Measurements from ENCODE around the gene PTTG1IP.

Gene PTTG1IP

GRCh38 chr21:44845418-44846223 lies 27.9 kb downstream of the PTTG1IP start (continued):
- TF ChIP-seq GLIS2 (tag by site-specific recombination; IDR thresholded peaks at IDR 0.05) (peak; percentile 94), ZFHX2 (tag by site-specific recombination; conservative IDR thresholded peaks at IDR 0.05) (no peak), ZNF426 (tag by site-specific recombination; IDR thresholded peaks at IDR 0.05) (no peak), ZFP69B (tag by site-specific recombination; IDR thresholded peaks at IDR 0.05) (no peak), ZNF791 (tag by site-specific recombination; IDR thresholded peaks at IDR 0.05) (no peak), ZXDB (tag by site-specific recombination; IDR thresholded peaks at IDR 0.05) (no peak), ZNF544 (tag by site-specific recombination; IDR thresholded peaks at IDR 0.05) (no peak), ZNF37A (tag by site-specific recombination; IDR thresholded peaks at IDR 0.05) (no peak), ZNF292 (tag by site-specific recombination; IDR thresholded peaks at IDR 0.05; ENCODE audit: borderline replicate concordance, low read depth) (no peak), HOXA7 (CRISPR knock-in tag; IDR thresholded peaks at IDR 0.05; ENCODE audit: borderline replicate concordance) (no peak), ZNF341 (tag by site-specific recombination; IDR thresholded peaks at IDR 0.05; ENCODE audit: low read depth) (peak; percentile 38; the same call in 1 of the 2 replicates)
- TF ChIP-seq, protein P1, sequence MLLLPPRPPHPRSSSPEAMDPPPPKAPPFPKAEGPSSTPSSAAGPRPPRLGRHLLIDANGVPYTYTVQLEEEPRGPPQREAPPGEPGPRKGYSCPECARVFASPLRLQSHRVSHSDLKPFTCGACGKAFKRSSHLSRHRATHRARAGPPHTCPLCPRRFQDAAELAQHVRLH (tag by site-specific recombination; IDR thresholded peaks at IDR 0.05): no peak
- TF ChIP-seq, protein P2, sequence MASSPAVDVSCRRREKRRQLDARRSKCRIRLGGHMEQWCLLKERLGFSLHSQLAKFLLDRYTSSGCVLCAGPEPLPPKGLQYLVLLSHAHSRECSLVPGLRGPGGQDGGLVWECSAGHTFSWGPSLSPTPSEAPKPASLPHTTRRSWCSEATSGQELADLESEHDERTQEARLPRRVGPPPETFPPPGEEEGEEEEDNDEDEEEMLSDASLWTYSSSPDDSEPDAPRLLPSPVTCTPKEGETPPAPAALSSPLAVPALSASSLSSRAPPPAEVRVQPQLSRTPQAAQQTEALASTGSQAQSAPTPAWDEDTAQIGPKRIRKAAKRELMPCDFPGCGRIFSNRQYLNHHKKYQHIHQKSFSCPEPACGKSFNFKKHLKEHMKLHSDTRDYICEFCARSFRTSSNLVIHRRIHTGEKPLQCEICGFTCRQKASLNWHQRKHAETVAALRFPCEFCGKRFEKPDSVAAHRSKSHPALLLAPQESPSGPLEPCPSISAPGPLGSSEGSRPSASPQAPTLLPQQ (tag by site-specific recombination; IDR thresholded peaks at IDR 0.05): no peak
- TF ChIP-seq, protein P3, sequence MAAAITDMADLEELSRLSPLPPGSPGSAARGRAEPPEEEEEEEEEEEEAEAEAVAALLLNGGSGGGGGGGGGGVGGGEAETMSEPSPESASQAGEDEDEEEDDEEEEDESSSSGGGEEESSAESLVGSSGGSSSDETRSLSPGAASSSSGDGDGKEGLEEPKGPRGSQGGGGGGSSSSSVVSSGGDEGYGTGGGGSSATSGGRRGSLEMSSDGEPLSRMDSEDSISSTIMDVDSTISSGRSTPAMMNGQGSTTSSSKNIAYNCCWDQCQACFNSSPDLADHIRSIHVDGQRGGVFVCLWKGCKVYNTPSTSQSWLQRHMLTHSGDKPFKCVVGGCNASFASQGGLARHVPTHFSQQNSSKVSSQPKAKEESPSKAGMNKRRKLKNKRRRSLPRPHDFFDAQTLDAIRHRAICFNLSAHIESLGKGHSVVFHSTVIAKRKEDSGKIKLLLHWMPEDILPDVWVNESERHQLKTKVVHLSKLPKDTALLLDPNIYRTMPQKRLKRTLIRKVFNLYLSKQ (tag by site-specific recombination; IDR thresholded peaks at IDR 0.05; ENCODE audit: borderline replicate concordance): no peak

DNA sequence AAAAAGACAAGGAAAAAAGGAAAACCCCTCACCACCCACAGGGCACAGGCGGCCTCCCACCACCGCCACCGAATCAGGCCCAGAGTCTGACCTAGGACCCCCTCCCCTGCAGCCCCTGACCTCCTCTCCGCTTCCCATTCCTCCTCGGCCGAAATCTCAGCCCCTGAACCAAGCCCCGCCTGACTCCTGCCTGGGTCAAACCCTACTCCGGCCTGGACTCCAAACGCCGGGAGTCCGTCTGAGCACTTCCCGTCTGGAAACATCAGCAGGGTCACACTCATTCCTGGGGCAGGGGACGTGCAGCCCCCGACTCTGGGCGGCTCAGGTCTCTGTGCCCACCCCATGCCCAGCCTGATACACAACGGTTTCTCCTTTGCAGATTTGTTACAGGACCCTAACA lies 29.2 kb downstream of the PTTG1IP start:
- TF ChIP-seq ZNF560 (tag by site-specific recombination; IDR thresholded peaks at IDR 0.05; ENCODE audit: borderline replicate concordance) (no peak), IKZF3 (tag by site-specific recombination; IDR thresholded peaks at IDR 0.05) (no peak), ZNF670 (tag by site-specific recombination; IDR thresholded peaks at IDR 0.05; ENCODE audit: low read depth) (no peak)
- TF ChIP-seq, protein P4, sequence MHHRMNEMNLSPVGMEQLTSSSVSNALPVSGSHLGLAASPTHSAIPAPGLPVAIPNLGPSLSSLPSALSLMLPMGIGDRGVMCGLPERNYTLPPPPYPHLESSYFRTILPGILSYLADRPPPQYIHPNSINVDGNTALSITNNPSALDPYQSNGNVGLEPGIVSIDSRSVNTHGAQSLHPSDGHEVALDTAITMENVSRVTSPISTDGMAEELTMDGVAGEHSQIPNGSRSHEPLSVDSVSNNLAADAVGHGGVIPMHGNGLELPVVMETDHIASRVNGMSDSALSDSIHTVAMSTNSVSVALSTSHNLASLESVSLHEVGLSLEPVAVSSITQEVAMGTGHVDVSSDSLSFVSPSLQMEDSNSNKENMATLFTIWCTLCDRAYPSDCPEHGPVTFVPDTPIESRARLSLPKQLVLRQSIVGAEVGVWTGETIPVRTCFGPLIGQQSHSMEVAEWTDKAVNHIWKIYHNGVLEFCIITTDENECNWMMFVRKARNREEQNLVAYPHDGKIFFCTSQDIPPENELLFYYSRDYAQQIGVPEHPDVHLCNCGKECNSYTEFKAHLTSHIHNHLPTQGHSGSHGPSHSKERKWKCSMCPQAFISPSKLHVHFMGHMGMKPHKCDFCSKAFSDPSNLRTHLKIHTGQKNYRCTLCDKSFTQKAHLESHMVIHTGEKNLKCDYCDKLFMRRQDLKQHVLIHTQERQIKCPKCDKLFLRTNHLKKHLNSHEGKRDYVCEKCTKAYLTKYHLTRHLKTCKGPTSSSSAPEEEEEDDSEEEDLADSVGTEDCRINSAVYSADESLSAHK (tag by site-specific recombination; IDR thresholded peaks at IDR 0.05): no peak
- ChIA-PET POLR2A (no interaction called here), CTCF (no interaction called here)
- Histone ChIP-seq H3K4me3 (ENCODE audit: low read depth, low read length) (no peak overlapping the region), H3K9me3 (ENCODE audit: control insufficient read depth, insufficient read depth, low read depth, low read length) (no peaks in the 10 kb centered on the region), H3K27ac (ENCODE audit: extremely low read depth, low read depth, low read length) (no peak overlapping the region), H3K36me3 (ENCODE audit: control insufficient read depth in 2 of 2, insufficient read depth in 1 of 2, low read length in 2 of 2) (peaks cover 0 to 8% of the 10 kb centered on the region in 2 experiments; a peak in 2 of 3 replicates), H3K4me1 (ENCODE audit: control insufficient read depth, insufficient read depth, low read length) (no peaks in the 10 kb centered on the region)

All from HEK293 (cell line).